Panc1 (cell line): Measurements from ENCODE around the gene ZNF396.

ENCODE experiments used
- CTCF ChIP-seq: fragments of 450-650 bp; IDR thresholded peaks from 2 replicates; pipeline ENCODE4 v1.5.1; 2017; ENCODE audit warnings: mild to moderate bottlenecking
- POLR2AphosphoS5 ChIP-seq: IDR thresholded peaks from 2 replicates; pipeline ENCODE4 v1.6.1; 2012; ENCODE audit warnings: mild to moderate bottlenecking, low read depth, low read length, moderate library complexity
- TCF7L2 ChIP-seq: IDR thresholded peaks from 2 replicates; pipeline ENCODE4 v1.6.1; 2011; ENCODE audit warnings: mild to moderate bottlenecking, low read depth, low read length, inconsistent platforms

GRCh38 chr18:35378574-35378896, 1.4 kb upstream of the ZNF396 start:
- no peak for TF ChIP-seq POLR2AphosphoS5
- no peak for TF ChIP-seq CTCF
- no peak for TF ChIP-seq TCF7L2
